Glomerular endothelial cell (primary cell): ENCODE measurements around the gene AGRN. TPM values are rescaled to one million over a fixed set of nuclear protein-coding genes. Genes with fewer than 3 reads are reported as not detected.
"Not testable (repeated sequence)": the region's sequence is repeated elsewhere in the genome, so short reads cannot be mapped to it uniquely, and the experiment has no call there.

ENCODE experiments used
- DNase-seq: peaks from one replicate; pipeline ENCODE4 v3.0.0-alpha.2; 2011; ENCODE audit warnings: low read depth, low spot score; ENCODE audit errors: extremely low read depth
- total RNA-seq: library from RNA; depleted of rRNA; stranded (reverse); fragments of >200 nt; gene quantifications from 2 replicates; pipeline ENCODE4 v1.2.3, GENCODE V29; 2015

Gene AGRN
- 306 and 382 TPM in 2 replicates for total RNA-seq

- no peak for DNase-seq
Measured at GRCh38 chr1:1020000-1020404, at the start of gene AGRN. TSS of gene AGRN (plus strand) at chr1:1020120. CDS start at chr1:1020173, 53 bp downstream.

DNA sequence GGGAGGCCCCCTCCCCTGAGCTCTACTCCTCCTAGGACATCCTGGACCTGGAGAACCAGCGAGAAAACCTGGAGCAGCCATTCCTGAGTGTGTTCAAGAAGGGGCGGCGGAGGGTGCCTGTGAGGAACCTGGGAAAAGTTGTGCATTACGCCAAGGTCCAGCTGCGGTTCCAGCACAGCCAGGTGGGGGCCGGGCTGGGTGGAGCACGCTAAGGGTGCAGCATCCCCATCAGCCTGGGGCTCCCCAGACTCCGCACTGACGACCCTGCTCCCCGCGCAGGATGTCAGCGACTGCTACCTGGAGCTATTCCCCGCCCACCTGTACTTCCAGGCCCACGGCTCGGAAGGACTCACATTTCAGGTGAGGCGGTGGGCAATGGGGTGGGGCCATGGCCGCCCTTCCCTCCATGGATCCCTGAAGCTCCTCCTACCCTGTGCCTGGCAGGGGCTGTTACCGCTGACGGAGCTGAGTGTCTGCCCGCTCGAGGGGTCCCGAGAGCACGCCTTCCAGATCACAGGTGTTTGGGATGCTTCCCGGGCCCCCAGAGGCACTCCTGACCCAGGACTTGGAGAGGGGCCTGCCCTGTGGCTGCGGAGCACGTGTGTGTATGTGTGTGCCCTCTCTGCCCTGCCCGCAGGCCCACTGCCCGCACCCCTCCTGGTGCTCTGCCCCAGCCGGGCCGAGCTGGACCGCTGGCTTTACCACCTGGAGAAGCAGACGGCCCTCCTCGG is 49.5 kb upstream of the AGRN start:
- DNase-seq = no peak

GRCh38 chr1:970973-971730 is 48.8 kb upstream of the AGRN start:
- no peak for DNase-seq

- no peak for DNase-seq
Measured at GRCh38 chr1:971751-972506, 48.0 kb upstream of the AGRN start.

- DNase-seq = no peak
Measured at GRCh38 chr1:972726-973458, 47.0 kb upstream of the AGRN start.

- no peak for DNase-seq
Measured at GRCh38 chr1:973459-974292, 46.2 kb upstream of the AGRN start.

DNA sequence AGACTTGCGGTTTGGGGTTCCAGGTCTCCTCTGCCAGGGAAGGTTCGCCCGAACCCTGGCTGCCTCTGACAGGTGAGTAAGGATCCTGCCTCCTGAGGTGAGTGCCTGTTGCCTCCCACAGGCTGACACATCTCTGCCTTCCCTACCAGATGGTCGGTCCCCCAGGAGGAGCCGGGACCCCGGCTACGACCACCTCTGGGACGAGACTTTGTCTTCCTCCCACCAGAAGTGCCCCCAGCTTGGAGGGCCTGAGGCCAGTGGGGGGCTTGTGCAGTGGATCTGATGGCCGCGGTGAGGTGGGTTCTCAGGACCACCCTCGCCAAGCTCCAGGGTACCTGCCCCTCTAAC is 45.7 kb upstream of the AGRN start:
- DNase-seq = no peak

DNA sequence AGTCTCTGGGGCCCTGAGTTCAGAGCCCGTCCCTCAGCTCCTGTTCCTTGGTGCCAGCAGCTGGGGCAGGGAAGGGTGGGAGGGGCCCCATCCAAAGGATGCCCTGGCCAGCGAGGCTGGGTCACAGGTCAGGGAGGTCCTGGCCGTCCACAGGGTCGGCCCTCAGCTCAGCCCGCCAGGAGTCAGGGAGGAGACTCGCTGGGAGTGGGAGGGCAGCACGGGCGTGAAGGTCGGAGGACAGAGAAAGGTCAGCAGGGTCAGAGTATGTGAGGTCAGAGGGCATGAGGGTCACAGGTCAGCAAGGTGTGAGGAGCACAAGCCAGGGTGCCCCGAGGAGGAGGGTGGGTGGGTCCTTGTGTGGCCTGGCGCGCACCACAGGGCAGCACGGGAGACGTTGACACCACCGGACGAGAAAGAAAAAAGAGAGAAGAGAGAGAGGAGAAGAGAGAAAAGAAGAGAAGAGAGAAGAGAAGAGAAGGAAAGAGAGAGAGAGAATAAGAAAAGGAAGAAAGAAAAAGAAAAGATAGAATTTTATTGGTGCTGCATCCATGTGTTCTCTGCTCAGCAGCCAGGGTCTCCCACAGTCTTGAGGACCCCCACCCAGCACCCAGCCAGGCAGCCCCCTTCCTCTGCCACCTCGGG is 45.1 kb upstream of the AGRN start:
- no peak for DNase-seq

- DNase-seq = no peak
Measured at GRCh38 chr1:975365-975764, 44.6 kb upstream of the AGRN start.

DNA sequence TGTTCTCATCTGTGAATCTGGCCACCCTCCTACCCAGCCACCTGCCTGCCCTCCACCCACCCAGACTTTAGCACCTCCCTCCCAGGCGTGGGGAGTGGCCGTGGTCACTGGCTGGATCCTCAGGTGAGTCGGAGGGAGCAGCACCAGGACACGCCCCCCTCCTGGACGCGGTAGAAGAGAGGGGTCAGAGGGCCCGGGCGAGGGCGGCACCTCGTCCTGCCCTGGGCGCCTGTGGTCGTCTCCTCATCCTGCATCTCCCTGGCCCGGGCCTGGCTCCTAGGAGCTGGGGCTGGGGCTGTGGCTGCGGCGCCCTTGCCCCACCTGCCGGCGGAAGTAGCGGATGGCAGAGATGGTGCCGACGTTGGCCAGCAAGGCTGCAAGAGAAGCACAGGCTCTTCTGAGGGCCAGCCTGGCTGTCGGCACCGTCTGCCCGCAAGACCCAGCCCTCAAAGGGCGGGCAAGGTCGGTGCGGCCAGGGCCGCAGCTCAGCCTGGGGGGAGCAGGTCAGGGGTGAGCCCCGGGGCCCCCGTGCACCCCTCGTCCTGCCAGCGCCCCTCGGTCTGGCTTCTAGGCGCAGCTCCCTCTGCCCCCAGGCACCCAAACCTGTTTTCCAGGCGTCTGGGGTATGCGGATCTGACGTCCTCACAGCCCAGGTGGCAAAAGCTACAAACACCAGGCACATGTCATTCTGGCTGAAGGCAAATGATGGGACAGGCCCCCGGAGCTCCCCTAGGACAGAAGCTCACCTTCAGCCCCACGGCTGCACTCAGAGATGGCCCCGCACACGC is 43.8 kb upstream of the AGRN start:
- no peak for DNase-seq

- not testable (repeated sequence) for DNase-seq
Measured at GRCh38 chr1:976791-977190, 43.1 kb upstream of the AGRN start.

- DNase-seq = no peak
Measured at GRCh38 chr1:978069-978834, 41.7 kb upstream of the AGRN start.

GRCh38 chr1:978835-979743 is 40.8 kb upstream of the AGRN start:
- no peak for DNase-seq

- no peak for DNase-seq
Measured at GRCh38 chr1:979744-980072, 40.2 kb upstream of the AGRN start.

DNA sequence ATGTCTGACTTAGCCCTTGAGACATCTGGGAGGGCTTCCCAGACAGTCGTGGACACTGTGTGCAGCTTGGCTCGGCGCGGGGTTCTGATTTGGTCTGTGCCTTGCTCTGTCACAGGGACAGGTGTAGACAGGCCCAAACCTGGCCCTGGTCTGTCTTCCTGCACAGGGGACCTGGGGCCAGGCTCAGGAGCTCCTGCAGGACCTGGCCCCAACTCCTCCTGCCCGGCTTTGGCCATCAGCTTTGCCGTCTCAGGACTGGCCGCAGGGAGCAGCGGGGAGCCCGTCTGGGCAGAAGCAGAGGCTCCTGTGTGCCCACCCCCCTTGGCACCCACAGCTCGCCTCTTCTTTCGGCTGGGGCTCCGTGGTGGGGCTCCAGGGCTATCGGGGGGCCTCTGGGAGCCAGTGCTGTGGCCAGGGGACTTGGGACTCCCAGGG is 39.8 kb upstream of the AGRN start:
- DNase-seq = no peak

DNA sequence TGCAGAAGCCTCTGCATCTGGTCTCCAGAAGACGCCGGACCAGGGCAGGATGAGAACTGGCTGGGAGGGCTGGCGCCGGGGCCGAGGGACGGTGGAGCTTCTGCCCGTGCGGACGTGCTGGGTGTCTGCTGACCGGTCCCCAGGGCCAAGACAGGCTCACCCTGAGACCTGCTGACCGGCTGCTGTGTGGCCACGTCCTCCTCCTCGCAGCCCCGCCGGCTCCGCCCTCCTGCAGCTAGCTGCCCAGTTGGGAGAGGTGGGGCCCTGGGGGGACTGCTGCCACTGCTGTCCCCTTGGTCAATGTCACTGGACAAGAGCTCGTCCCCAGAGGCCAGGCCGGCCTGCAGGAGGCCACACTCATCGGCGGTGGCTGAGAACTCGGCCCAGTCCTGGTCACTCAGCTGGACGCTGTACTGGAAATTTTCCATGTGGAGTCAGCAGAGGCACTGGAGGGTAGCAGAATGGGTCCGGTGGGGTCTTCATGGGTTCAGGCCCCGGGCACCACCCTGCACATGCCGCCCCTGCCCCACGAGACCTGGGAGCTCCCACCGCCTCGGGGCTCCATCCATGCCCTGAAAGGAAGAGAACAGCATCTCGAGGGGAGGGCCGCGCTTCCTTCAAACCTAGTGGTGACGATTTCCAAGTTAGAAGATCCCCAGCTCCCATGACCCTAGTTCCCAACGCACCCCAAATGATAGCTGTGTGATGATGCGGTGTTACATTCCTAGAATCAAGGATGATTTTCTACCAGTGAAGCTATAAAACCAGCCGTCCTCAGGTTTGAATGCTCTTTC is 39.1 kb upstream of the AGRN start:
- DNase-seq = no peak
